ENCODE data around the gene BICRAL.

The BICRAL gene

GRCh38 chr6:42778122-42778521, 3.7 kb upstream of the BICRAL start:
- Histone ChIP-seq H3K36me3 (ENCODE audit: insufficient read depth) (no peaks in the 10 kb centered on the region), H3K4me1 (ENCODE audit: low read depth, poor library complexity, severe bottlenecking) (peaks cover 67% of the 10 kb centered on the region), H3K27ac (no peak overlapping the region), H3K4me2 (no peak overlapping the region), H4K20me1 (ENCODE audit: insufficient read depth) (no peaks in the 10 kb centered on the region), H2AFZ (ENCODE audit: low read depth) (no peak overlapping the region), H3K27me3 (ENCODE audit: insufficient read depth, low read depth) (no peaks in the 10 kb centered on the region), H3K4me3 (IDR thresholded peaks at IDR 0.05; ENCODE audit: insufficient read depth, low read depth, low read length) (no peak overlapping the region), H3K9ac (no peak overlapping the region), H3K79me2 (ENCODE audit: insufficient read depth, low read depth) (peaks cover 49% of the 10 kb centered on the region)
- TF ChIP-seq CTCF (conservative IDR thresholded peaks at IDR 0.05; ENCODE audit: low read depth, low read length), result no peak

GRCh38 chr6:42779521-42779920, 2.3 kb upstream of the BICRAL start:
- Histone ChIP-seq H3K27ac (no peak overlapping the region; the same call in 1 of the 2 replicates), H3K4me3 (IDR thresholded peaks at IDR 0.05; ENCODE audit: insufficient read depth, low read depth, low read length) (no peak overlapping the region), H3K4me2 (no peak overlapping the region), H3K79me2 (ENCODE audit: insufficient read depth, low read depth) (peaks cover 48% of the 10 kb centered on the region), H3K9ac (no peak overlapping the region), H3K27me3 (ENCODE audit: insufficient read depth, low read depth) (no peaks in the 10 kb centered on the region), H2AFZ (ENCODE audit: low read depth) (no peak overlapping the region), H4K20me1 (ENCODE audit: insufficient read depth) (no peaks in the 10 kb centered on the region), H3K36me3 (ENCODE audit: insufficient read depth) (no peaks in the 10 kb centered on the region), H3K4me1 (ENCODE audit: low read depth, poor library complexity, severe bottlenecking) (peaks cover 59% of the 10 kb centered on the region)
- TF ChIP-seq CTCF (conservative IDR thresholded peaks at IDR 0.05; ENCODE audit: low read depth, low read length), result no peak

- H2AFZ ChIP-seq (ENCODE audit: low read depth), result no peak overlapping the region
- peak overlapping the region; percentile 99 for H3K27ac ChIP-seq
- no peak for TF ChIP-seq CTCF (conservative IDR thresholded peaks at IDR 0.05; ENCODE audit: low read depth, low read length)
- no peaks in the 10 kb centered on the region for H4K20me1 ChIP-seq (ENCODE audit: insufficient read depth)
- H3K27me3 ChIP-seq (ENCODE audit: insufficient read depth, low read depth), result no peaks in the 10 kb centered on the region
- peaks cover 58% of the 10 kb centered on the region for H3K4me1 ChIP-seq (ENCODE audit: low read depth, poor library complexity, severe bottlenecking)
- peaks cover 61% of the 10 kb centered on the region for H3K79me2 ChIP-seq (ENCODE audit: insufficient read depth, low read depth)
- no peak overlapping the region for H3K4me2 ChIP-seq
- H3K36me3 ChIP-seq (ENCODE audit: insufficient read depth), result no peaks in the 10 kb centered on the region
- no peak overlapping the region for H3K4me3 ChIP-seq (IDR thresholded peaks at IDR 0.05; ENCODE audit: insufficient read depth, low read depth, low read length)
- peak overlapping the region; percentile 100 for H3K9ac ChIP-seq
Measured at GRCh38 chr6:42781546-42781795, 381 bp upstream of the BICRAL start.

GRCh38 chr6:42782689-42783176, 881 bp downstream of the BICRAL start:
- H3K4me2 ChIP-seq, result peak overlapping the region; percentile 83; the same call in 1 of the 2 replicates
- peak overlapping the region; percentile 100 for H3K9ac ChIP-seq
- H3K27ac ChIP-seq, result peak overlapping the region; percentile 99
- H3K4me1 ChIP-seq (ENCODE audit: low read depth, poor library complexity, severe bottlenecking), result peaks cover 49% of the 10 kb centered on the region
- H3K27me3 ChIP-seq (ENCODE audit: insufficient read depth, low read depth), result no peaks in the 10 kb centered on the region
- no peaks in the 10 kb centered on the region for H4K20me1 ChIP-seq (ENCODE audit: insufficient read depth)
- H2AFZ ChIP-seq (ENCODE audit: low read depth), result no peak overlapping the region; the same call in 1 of the 2 replicates
- TF ChIP-seq CTCF (conservative IDR thresholded peaks at IDR 0.05; ENCODE audit: low read depth, low read length), result no peak
- H3K4me3 ChIP-seq (IDR thresholded peaks at IDR 0.05; ENCODE audit: insufficient read depth, low read depth, low read length), result no peak overlapping the region
- no peaks in the 10 kb centered on the region for H3K36me3 ChIP-seq (ENCODE audit: insufficient read depth)
- peaks cover 68% of the 10 kb centered on the region for H3K79me2 ChIP-seq (ENCODE audit: insufficient read depth, low read depth)

Data from KMS-11 (cell line).